HCT116 (cell line): ENCODE measurements around the gene LAGE3.

ENCODE experiments used
- CTCF ChIP-seq, 3 experiments: fragments of 200-600 bp in 1 of 3; sonication (generic) in 1 of 3; IDR thresholded peaks in 2 of 3; conservative IDR thresholded peaks in 1 of 3; 2 replicates each; pipeline ENCODE4 v1.5.1; 2012 to 2017; ENCODE audit warnings: low read depth in 2 of 3, low read length in 2 of 3, antibody characterized with exemption in 1 of 3, borderline replicate concordance in 1 of 3, control low read depth in 1 of 3, mild to moderate bottlenecking in 1 of 3, mixed read lengths in 1 of 3, mixed run types in 1 of 3, moderate library complexity in 1 of 3; ENCODE audit not compliant: insufficient read depth in 1 of 3
- EZH2phosphoT487 ChIP-seq: fragments of 200-600 bp; IDR thresholded peaks from 2 replicates; pipeline ENCODE4 v1.6.1; 2018; ENCODE audit warnings: antibody characterized with exemption, borderline replicate concordance
- JUND ChIP-seq: IDR thresholded peaks from 2 replicates; pipeline ENCODE4 v1.6.1; 2012
- MAX ChIP-seq: IDR thresholded peaks from 2 replicates; pipeline ENCODE4 v1.6.1; 2012
- POLR2AphosphoS5 ChIP-seq: IDR thresholded peaks from 2 replicates; pipeline ENCODE4 v1.6.1; 2011; ENCODE audit warnings: mild to moderate bottlenecking, low read depth, low read length, moderate library complexity
- SRF ChIP-seq: IDR thresholded peaks from 2 replicates; pipeline ENCODE4 v1.6.1; 2012; ENCODE audit warnings: low read depth

- no peak for TF ChIP-seq CTCF (IDR thresholded peaks at IDR 0.05 in 2 of 3, conservative IDR thresholded peaks at IDR 0.05 in 1 of 3; ENCODE audit: borderline replicate concordance in 1 of 3, insufficient read depth in 1 of 3, low read depth in 2 of 3, low read length in 2 of 3)
- TF ChIP-seq SRF, result no peak
- TF ChIP-seq POLR2AphosphoS5, result no peak
- no peak for TF ChIP-seq EZH2phosphoT487
- no peak for TF ChIP-seq MAX
- no peak for TF ChIP-seq JUND
These were observed 6.9 kb upstream of the LAGE3 start for GRCh38 chrX:154486052-154486395.
